ENCODE data around the gene NPC2. TPM values are rescaled to one million over a fixed set of nuclear protein-coding genes. Genes with fewer than 3 reads are reported as not detected.

NPC2 gene
- total and polyA plus RNA-seq, 9 of the 15 experiments (the other 6 are each of a cell fraction or from before 2014, with no cell fraction given): 16.6 to 74.1 (median 32.6) TPM

GRCh38 chr14:74492776-74493342, at the start of gene NPC2 (continued):
- TF ChIP-seq MITF (IDR thresholded peaks at IDR 0.05) (peak; percentile 84), ETS1 (conservative IDR thresholded peaks at IDR 0.05; ENCODE audit: control insufficient read depth, low read depth, low read length) (0 out of 2 replicates have a peak, but pooled peaks have one; percentile 33), TFE3 (CRISPR knock-in tag; IDR thresholded peaks at IDR 0.05) (peak; percentile 33; the same call in 1 of the 2 replicates), NRF1 (conservative IDR thresholded peaks at IDR 0.05 in 1 of 2, IDR thresholded peaks at IDR 0.05 in 1 of 2) (peak in 1 of 2 experiments; percentile 46; a peak in 1 of 4 replicates), ZNF239 (CRISPR knock-in tag; IDR thresholded peaks at IDR 0.05) (no peak), TOE1 (IDR thresholded peaks at IDR 0.05; ENCODE audit: borderline replicate concordance) (peak; percentile 71; the same call in 1 of the 2 replicates), TOE1 (CRISPR knock-in tag; IDR thresholded peaks at IDR 0.05; ENCODE audit: borderline replicate concordance, low read depth) (no peak), CXXC5 (CRISPR knock-in tag; IDR thresholded peaks at IDR 0.05) (peak; percentile 41; the same call in 1 of the 2 replicates), ZNF583 (CRISPR knock-in tag; IDR thresholded peaks at IDR 0.05) (0 out of 2 replicates have a peak, but pooled peaks have one; percentile 53), E2F5 (CRISPR knock-in tag; IDR thresholded peaks at IDR 0.05) (no peak), CHCHD3 (CRISPR knock-in tag; IDR thresholded peaks at IDR 0.05) (no peak), ZNF347 (CRISPR knock-in tag; IDR thresholded peaks at IDR 0.05; ENCODE audit: low read depth) (no peak)

All from K562 (cell line).